Ectodermal cell (in vitro differentiated cells): ENCODE measurements around the gene TOR1AIP2.
"Not testable (repeated sequence)": the region's sequence is repeated elsewhere in the genome, so short reads cannot be mapped to it uniquely, and the experiment has no call there.

Source experiments
- H3K27ac ChIP-seq: 2 replicates; pipeline ENCODE4 v1.7.0; 2013; ENCODE audit warnings: mild to moderate bottlenecking, low read depth, low read length; ENCODE audit not compliant: insufficient read depth, poor library complexity, severe bottlenecking
- H3K27me3 ChIP-seq: 2 replicates; pipeline ENCODE4 v1.7.0; 2013; ENCODE audit warnings: mild to moderate bottlenecking, low read length; ENCODE audit not compliant: insufficient read depth, control insufficient read depth, poor library complexity, severe bottlenecking
- H3K36me3 ChIP-seq: one replicate; pipeline ENCODE4 v1.7.0; 2013; ENCODE audit warnings: low read length; ENCODE audit not compliant: control insufficient read depth, insufficient read depth
- H3K4me1 ChIP-seq: one replicate; pipeline ENCODE4 v1.7.0; 2013; ENCODE audit warnings: low read length; ENCODE audit not compliant: control insufficient read depth, insufficient read depth
- H3K4me3 ChIP-seq: 2 replicates; pipeline ENCODE4 v1.7.0; 2013; ENCODE audit warnings: low read depth, low read length, control low read depth; ENCODE audit not compliant: insufficient read depth
- H3K9me3 ChIP-seq: 2 replicates; pipeline ENCODE4 v1.7.0; 2013; ENCODE audit warnings: mild to moderate bottlenecking, low read length, moderate library complexity; ENCODE audit not compliant: control insufficient read depth
- WGBS, 2 experiments: methylation state at CpG; one replicate each; pipeline ENCODE4 v1.1.7; 2013; ENCODE audit warnings: missing lambda C conversion rate in 2 of 2; 5-methylcytosine and 5-hydroxymethylcytosine counted together

TOR1AIP2 gene

DNA sequence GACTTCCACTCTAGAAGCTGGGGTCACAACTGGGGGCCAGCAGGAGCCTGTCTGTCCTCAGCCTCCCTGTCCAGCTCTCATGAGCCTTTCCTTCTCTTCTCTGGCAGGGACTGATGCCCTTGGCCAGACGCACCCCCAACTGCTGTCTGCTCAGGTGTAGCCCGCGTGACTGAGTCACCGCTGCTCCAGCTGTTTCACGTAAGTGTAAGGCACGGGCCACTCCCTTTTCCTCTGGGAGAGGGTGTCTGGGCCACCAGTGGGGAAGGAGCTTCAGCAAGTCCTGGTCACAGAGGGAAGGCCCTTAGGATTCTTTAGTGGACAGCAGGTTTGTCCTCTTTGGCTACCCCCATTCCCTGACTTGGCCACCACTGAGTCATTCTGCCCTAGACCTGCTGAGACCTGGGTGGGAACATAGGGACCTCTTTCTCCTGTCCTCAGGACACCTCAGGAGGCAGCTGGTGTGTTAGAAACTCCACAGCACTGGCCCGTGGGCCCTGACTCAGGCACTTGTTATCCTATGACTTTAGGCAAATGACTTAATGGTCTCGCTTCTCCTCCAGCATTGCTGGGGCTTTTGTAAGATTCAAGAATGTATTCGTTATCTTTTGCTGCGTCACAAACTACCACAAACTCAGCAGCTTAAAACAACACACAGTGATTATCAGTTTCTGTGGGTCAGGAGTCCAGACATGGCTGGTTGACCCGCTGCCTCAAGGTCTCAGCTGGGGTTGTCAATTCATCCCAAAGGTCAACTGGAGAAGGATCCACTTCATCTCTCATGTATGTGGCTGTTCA is 69.7 kb downstream of the TOR1AIP2 start:
- Histone ChIP-seq H3K9me3 (no peaks in the 10 kb centered on the region), H3K4me3 (no peak overlapping the region), H3K27me3 (no peaks in the 10 kb centered on the region), H3K4me1 (no peaks in the 10 kb centered on the region), H3K36me3 (no peaks in the 10 kb centered on the region), H3K27ac (no peak overlapping the region)
- 90 to 94% methylated on average over 11 of the region's 11 CpGs for WGBS, 2 experiments

DNA sequence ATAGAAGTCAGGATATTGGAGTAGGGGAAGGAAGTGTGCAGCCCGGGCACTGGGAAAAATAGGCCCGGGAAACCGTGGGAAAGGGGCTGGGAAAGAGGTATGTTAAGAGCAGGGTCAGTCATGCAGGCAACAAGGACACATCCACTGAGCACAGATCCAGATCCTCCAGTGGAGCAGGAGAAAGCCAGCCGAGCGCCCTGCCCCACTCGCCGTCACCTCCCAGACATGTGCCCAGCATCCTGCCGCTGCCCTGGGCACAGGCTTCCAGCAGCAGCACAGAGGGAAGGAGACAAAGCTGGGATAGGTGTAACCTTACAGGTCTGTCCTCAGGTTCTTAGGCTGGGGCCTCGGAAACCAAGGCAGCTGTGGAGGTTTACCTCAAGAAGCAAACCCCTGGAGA is 70.3 kb downstream of the TOR1AIP2 start:
- Histone ChIP-seq H3K4me1 (no peaks in the 10 kb centered on the region), H3K4me3 (no peak overlapping the region), H3K27ac (no peak overlapping the region), H3K36me3 (no peaks in the 10 kb centered on the region), H3K9me3 (no peaks in the 10 kb centered on the region), H3K27me3 (no peaks in the 10 kb centered on the region)
- 89 to 92% methylated on average over 9 of the region's 9 CpGs for WGBS, 2 experiments

DNA sequence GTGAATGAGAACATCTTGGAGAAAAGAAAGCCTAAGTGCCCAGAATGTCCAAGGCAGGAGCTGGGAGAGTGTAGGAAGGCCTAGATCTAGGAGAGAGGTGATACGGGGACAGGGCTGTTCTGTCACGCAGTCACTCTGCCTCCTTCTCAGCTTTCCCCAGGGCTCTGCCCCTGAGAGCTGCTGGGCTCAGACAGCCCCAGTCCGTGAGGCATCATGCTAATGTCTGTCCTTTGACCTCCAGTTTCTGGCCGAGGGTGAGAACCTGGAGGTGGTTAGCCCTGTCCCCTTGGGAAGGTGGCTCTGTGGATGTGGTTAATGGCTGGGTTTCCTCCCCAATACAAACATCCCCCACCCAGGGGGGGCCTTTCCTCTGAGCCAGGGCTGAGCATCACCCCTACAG is 71.3 kb downstream of the TOR1AIP2 start:
- Histone ChIP-seq H3K27me3 (no peaks in the 10 kb centered on the region), H3K36me3 (no peaks in the 10 kb centered on the region), H3K9me3 (no peaks in the 10 kb centered on the region), H3K4me3 (no peak overlapping the region), H3K4me1 (no peaks in the 10 kb centered on the region), H3K27ac (no peak overlapping the region)
- 77 to 78% methylated on average over 3 to 4 of the region's 4 CpGs for WGBS, 2 experiments

DNA sequence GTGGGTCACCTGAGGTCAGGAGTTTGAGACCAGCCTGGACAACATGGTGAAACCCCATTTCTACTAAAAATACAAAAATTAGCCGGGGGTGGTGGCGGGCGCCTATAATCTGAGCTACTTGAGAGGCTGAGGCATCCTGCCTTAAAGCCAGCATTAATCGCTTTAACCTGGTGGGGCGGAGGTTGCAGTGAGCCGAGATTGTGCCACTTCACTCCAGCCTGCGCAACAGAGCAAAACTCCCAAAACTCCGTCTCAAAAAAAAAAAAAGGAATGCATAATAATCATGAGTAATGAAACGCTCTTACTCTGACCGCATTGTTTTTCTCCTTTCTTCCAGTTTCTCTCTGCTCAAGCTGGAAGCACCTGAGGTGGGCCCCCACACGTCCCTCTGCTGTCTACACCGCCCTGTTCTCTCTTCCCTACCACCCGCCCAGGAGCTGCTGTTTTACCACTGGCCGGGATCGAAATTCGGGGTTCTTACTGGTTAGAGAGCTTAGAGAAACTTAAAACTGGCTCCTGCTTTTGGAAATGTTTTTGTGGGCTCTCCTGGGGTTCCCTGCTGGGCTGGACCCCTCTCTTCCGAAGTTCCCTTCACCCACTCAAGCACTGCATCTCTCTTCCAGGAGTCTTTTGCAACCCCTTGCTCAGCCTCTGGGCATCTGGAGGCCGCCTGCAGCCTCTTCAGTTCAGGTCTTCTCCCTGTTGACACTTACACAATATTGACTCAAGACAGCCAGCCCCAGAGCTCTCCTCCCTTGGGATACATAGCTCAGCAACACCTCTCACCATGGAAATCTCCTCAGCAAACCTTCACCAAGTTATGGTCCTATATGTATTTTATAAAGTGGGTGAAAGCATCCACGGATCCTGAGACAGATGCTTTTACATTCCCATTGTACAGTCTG is 72.1 kb downstream of the TOR1AIP2 start:
- H3K36me3 ChIP-seq, result no peaks in the 10 kb centered on the region
- 93 to 94% methylated on average over 19 of the region's 19 CpGs for WGBS, 2 experiments

DNA sequence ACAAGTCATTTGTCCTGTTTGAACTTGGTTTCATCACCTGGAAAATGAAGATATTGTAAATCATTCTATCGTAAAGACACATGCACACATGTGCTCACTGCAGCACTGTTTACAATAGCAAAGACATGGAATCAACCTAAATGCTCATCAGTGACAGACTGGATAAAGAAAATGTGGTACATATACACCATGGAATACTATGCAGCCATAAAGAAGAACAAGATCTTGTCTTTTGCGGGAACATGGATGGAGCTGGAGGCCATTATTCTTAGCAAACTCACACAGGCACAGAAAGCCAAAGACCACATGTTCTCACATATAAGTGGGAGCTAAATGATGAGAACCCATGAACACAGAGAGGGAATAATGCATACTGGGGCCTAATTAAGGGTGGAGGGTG is 73.2 kb downstream of the TOR1AIP2 start:
- not testable (repeated sequence) for H3K4me3 ChIP-seq, H3K9me3 ChIP-seq, H3K4me1 ChIP-seq, H3K27ac ChIP-seq, H3K27me3 ChIP-seq, H3K36me3 ChIP-seq
- WGBS, 2 experiments, result 86 to 90% methylated on average over 1 to 2 of the region's 2 CpGs

More for the DNA sequence above, 72.1 kb downstream of the TOR1AIP2 start:
- Histone ChIP-seq H3K9me3 (no peaks in the 10 kb centered on the region), H3K4me1 (no peaks in the 10 kb centered on the region), H3K27ac (no peak overlapping the region), H3K4me3 (no peak overlapping the region), H3K27me3 (no peaks in the 10 kb centered on the region)

DNA sequence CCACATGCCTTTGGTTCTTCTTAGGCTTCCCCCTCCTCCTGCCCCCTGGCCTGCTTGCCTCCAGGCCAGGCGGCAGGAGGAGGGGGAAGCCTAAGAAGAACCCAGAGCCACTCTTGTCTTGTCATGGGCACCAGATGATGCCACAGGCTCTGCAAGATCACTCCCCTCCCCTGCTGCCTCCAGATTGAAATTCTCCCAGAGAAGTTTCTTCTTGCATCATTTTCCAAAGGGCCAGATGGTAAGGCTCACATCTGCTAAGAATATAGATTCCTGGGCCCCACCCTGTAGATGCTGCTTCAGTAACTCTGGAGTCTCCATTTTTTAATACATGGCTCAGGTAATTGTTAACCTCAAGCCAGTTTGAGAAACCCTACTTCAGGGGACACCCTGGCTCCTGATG is 73.7 kb downstream of the TOR1AIP2 start:
- H3K27me3 ChIP-seq, result no peaks in the 10 kb centered on the region
- no peaks in the 10 kb centered on the region for H3K9me3 ChIP-seq
- no peak overlapping the region for H3K4me3 ChIP-seq
- no peaks in the 10 kb centered on the region for H3K36me3 ChIP-seq
- 82 to 86% methylated on average over 1 of the region's 1 CpG for WGBS, 2 experiments
- no peaks in the 10 kb centered on the region for H3K4me1 ChIP-seq
- H3K27ac ChIP-seq, result no peak overlapping the region

DNA sequence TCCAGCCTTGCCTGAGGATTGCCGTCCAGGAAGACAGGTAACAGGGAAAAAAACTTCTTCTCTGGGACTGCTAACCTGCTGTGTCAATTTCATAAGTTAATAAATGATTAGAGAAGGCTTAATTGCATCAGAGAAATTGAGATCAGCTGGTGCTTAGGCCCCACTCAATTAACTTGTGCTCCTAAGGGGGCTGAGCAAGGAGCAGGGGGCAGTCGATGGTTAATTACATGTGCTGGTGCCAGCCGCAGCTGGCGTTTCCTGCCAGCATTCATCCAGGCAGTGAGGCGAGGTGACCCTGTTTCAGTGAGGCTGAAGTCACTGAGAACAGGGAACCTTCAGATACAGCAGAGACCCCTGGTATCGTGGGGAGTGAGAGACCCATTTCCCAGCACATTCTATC is 74.5 kb downstream of the TOR1AIP2 start:
- Histone ChIP-seq H3K4me1 (no peaks in the 10 kb centered on the region), H3K4me3 (no peak overlapping the region), H3K9me3 (no peaks in the 10 kb centered on the region), H3K36me3 (no peaks in the 10 kb centered on the region), H3K27ac (no peak overlapping the region), H3K27me3 (no peaks in the 10 kb centered on the region)
- 95 to 96% methylated on average over 6 of the region's 6 CpGs for WGBS, 2 experiments

DNA sequence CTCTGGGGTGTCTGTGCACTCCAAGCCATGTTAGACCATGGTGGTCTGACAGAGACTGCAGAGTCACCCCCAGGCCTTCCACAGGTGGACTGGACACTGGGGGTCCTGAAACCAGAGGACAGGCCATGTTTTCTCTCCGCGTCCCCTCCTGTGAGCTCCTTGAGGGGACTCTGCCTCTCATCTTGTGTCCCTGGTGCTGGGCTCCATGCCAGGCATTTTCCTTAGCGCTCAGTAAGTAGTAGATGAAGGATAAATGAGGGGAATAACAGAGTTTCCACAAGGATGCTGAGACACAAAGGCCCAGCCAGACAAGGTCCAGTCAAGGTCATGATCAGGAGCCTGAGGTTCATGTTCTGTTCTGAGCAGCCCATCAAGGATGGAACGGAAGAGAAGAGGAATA is 77.1 kb downstream of the TOR1AIP2 start:
- no peak overlapping the region for H3K27ac ChIP-seq
- no peaks in the 10 kb centered on the region for H3K9me3 ChIP-seq
- no peaks in the 10 kb centered on the region for H3K27me3 ChIP-seq
- H3K36me3 ChIP-seq, result no peaks in the 10 kb centered on the region
- H3K4me3 ChIP-seq, result no peak overlapping the region
- H3K4me1 ChIP-seq, result no peaks in the 10 kb centered on the region
- 93 to 97% methylated on average over 4 of the region's 4 CpGs for WGBS, 2 experiments

DNA sequence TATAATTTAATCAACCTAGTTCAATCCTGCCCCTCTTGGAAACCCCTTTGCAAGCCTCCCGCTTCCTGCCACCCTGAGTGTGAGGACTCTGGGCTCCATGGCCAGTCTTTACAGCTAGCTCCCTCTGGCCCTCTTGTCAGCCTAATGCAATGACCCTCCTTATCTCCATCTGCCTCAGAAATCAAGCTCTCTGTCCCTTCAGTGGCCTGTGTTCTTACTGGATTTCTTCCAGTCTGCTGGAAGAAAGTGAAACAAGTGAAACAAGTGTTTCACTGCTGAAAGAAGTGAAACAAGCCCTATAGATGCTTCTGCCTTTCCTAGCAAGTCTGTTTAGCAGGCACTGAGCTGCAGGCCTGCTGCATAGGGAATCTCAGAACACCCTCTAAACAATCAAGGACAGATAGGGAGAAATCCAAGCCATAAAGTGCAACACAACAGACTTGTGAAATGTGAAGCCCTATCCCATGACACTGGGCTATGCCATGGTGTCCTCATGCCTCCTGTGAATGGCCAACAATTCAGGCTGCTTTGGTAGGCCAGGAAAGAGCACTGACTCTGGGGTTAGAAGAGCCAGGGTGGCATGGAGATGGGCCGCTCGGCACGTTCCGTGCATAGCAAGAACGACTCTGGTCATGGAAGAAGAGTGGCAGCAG is 78.6 kb downstream of the TOR1AIP2 start:
- Histone ChIP-seq H3K9me3 (no peaks in the 10 kb centered on the region), H3K36me3 (no peaks in the 10 kb centered on the region), H3K4me1 (no peaks in the 10 kb centered on the region), H3K4me3 (no peak overlapping the region), H3K27ac (no peak overlapping the region), H3K27me3 (no peaks in the 10 kb centered on the region)
- 97% methylated on average over 6 of the region's 6 CpGs for WGBS, 2 experiments
